Dendritic cell treated with granulocyte-macrophage colony-stimulating factor and Interleukin-4, amounts not matched to agents 40 ng/mL and 50 ng/mL, for 4 days (primary cell): ENCODE results near the gene GPR132.
"Not testable (repeated sequence)": the region's sequence is repeated elsewhere in the genome, so short reads cannot be mapped to it uniquely, and the experiment has no call there.

ENCODE experiments used
- H3K27ac Mint-ChIP-seq: one replicate; pipeline ENCODE4 v1.8.0; 2022; ENCODE audit warnings: mild to moderate bottlenecking, mixed read lengths
- H3K27me3 Mint-ChIP-seq: one replicate; pipeline ENCODE4 v1.8.0; 2022; ENCODE audit warnings: mild to moderate bottlenecking, mixed read lengths
- H3K36me3 Mint-ChIP-seq: one replicate; pipeline ENCODE4 v1.8.0; 2022; ENCODE audit warnings: low read depth, mixed read lengths
- H3K4me1 Mint-ChIP-seq: one replicate; pipeline ENCODE4 v1.8.0; 2022; ENCODE audit warnings: low read depth, mixed read lengths
- H3K4me3 Mint-ChIP-seq: one replicate; pipeline ENCODE4 v1.8.0; 2022; ENCODE audit warnings: mild to moderate bottlenecking, moderate library complexity, mixed read lengths
- H3K9me3 Mint-ChIP-seq: one replicate; pipeline ENCODE4 v1.8.0; 2022; ENCODE audit warnings: mixed read lengths
- intact Hi-C: fragments of 100-400 bp; cut with micrococcal nuclease; formaldehyde crosslinking; loops from one replicate; pipeline ENCODE4 v1.15.0; 2022

Gene GPR132

DNA sequence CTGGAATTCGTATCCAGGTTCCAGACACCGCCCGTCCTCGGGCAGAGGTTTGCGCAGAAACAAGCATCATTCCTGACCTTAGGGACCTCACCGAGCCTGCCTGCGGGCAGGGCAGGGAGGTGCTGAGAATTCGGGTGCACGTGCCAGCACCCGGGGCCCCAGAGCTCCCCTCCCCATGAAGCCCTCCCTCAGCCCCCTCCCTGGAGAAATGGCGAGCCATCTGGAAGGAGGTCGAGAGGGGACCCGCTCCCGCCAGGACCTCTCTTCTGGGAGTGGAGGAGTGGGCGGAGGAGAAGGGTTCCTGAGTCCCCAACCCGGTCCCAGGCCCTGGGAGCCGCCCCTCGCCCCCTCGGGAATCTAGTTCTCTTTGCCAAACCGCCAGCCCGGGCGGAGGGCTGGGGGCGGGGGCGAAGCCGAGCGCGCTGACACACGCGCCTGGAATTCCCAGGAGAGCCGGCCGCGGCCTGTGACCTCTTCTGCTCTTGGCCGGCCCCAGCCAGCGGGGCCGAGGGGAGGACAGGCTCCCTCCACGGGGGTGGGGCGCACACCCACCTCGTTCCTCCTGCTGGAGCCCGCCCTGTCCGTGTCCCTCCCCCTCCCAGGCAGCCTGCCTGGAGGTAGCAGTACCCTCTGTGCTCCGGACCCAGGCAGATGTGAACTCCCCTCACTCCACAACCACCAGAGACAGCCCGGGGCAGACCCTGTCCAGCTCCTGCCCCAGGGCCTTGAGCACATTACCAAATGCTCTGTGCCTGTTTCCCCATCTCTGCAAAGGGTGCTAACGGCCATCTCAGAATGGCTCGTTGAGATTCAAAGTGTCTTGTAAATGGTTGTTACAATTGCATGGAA is 23.0 kb upstream of the GPR132 start:
- intact Hi-C loops = loop anchor here (2.0 to 5.0 kb wide), 3 partner anchors 27 to 111 kb away; partner anchors contain the start of gene AHNAK2
- Mint-ChIP-seq H3K4me3 (peak overlapping the region; percentile 9), H3K9me3 (no peaks in the 10 kb centered on the region), H3K27ac (no peak overlapping the region), H3K36me3 (no peaks in the 10 kb centered on the region), H3K27me3 (peaks cover 70% of the 10 kb centered on the region), H3K4me1 (peaks cover 29% of the 10 kb centered on the region)

DNA sequence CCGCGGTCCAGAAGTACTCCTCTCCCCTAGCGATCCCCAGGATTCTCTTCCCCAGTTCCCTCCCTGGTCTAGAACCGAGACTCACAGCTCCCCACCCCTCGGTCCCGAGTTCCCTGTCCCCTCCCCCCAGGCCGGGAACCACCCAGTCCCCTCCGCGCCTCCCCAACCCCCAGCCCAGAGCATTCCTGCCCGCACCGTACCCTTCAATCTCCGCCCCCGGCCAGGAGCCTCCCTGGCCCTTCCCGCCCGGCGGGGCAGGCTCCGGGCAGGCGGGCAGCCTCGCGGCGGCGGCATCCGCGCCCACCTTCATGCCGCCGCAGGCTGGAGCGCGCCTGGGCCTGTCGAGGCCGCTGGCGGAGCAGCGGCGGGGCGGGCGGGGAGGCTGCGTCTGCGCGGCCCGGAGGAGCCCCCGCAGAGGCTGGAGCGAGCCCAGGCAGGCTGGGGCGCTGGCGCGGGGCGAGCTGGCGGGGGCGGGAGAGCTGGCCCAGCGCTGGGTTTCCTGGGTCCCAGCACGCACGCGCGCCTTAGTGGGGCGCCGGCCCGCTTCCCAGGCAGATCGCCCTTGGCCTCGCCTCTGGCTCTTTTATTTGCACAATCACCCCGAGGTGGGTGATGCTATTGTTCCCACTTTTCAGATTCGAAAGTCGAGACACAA is 22.2 kb upstream of the GPR132 start:
- H3K9me3 Mint-ChIP-seq = no peaks in the 10 kb centered on the region
- intact Hi-C loops = loop anchor here (2.0 to 5.0 kb wide), 3 partner anchors 27 to 110 kb away; partner anchors contain the start of gene AHNAK2
- H3K4me3 Mint-ChIP-seq = peak overlapping the region; percentile 74
- no peaks in the 10 kb centered on the region for H3K36me3 Mint-ChIP-seq
- H3K27ac Mint-ChIP-seq = peak overlapping the region; percentile 58
- peaks cover 66% of the 10 kb centered on the region for H3K27me3 Mint-ChIP-seq
- H3K4me1 Mint-ChIP-seq = peaks cover 28% of the 10 kb centered on the region

GRCh38 chr14:105086833-105087307 is 21.6 kb upstream of the GPR132 start:
- Mint-ChIP-seq H3K27me3 (peaks cover 60% of the 10 kb centered on the region), H3K4me1 (peaks cover 30% of the 10 kb centered on the region), H3K27ac (peak overlapping the region; percentile 58), H3K36me3 (no peaks in the 10 kb centered on the region), H3K4me3 (peak overlapping the region; percentile 74), H3K9me3 (no peaks in the 10 kb centered on the region)
- intact Hi-C loops = loop anchor here (2.0 to 5.0 kb wide), 3 partner anchors 26 to 110 kb away; partner anchors contain the start of gene AHNAK2

- Mint-ChIP-seq H3K4me1 (peaks cover 29% of the 10 kb centered on the region), H3K36me3 (no peaks in the 10 kb centered on the region), H3K27me3 (peaks cover 50% of the 10 kb centered on the region), H3K27ac (no peak overlapping the region), H3K9me3 (no peaks in the 10 kb centered on the region), H3K4me3 (no peak overlapping the region)
- intact Hi-C loops = loop anchor here (2.0 to 5.0 kb wide), 3 partner anchors 25 to 108 kb away; partner anchors contain the start of gene AHNAK2
Observed at GRCh38 chr14:105085766-105086165, 20.5 kb upstream of the GPR132 start.

DNA sequence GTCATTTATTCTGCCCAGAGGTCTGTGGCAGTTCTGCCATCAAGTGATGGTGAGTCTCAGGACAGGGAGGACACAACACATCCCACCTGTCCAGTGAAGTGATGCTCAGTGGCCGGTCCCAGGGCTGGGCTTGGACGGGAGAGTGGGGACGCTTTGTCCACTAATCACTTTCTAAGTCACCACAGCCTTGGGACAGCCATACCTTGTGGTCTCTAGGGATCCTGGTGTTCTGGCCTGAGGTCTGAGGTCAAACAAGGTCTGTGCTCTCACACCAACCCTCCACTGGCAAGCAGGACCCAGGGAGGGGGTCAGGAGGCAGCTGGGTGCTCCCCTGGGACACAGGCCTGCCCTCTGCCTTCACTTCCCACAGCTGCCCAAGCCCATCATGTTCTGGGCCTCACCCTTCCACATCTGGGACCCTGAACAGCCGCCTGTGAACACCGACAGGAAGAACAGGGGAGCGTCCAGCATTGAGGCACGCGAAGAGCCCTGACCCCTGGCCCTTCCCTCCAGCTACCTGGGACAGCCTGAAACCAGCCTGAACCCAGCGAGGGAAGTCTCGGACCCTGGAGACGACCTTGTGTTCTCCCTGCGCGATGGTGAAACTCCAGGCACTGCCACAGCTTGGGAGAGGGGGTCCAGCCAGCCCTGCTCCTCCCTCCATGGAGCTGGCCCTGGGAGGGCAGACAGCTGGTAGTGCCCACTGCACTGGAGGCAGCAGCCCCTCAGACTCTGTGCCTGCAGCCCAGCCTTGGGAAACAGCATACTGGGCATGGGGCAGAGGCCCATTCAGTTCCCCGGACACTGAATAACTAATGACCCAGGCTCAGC is 19.7 kb upstream of the GPR132 start:
- Mint-ChIP-seq H3K36me3 (no peaks in the 10 kb centered on the region), H3K4me1 (peaks cover 23% of the 10 kb centered on the region), H3K27me3 (peaks cover 45% of the 10 kb centered on the region), H3K9me3 (no peaks in the 10 kb centered on the region), H3K27ac (no peak overlapping the region), H3K4me3 (no peak overlapping the region)
- intact Hi-C loops = loop anchor here (5.0 kb wide), 2 partner anchors 38 to 108 kb away; partner anchors contain the start of gene AHNAK2

- no peak overlapping the region for H3K4me3 Mint-ChIP-seq
- H3K27me3 Mint-ChIP-seq = peaks cover 41% of the 10 kb centered on the region
- no peak overlapping the region for H3K27ac Mint-ChIP-seq
- H3K36me3 Mint-ChIP-seq = no peaks in the 10 kb centered on the region
- intact Hi-C loops = no loop called here
- no peaks in the 10 kb centered on the region for H3K9me3 Mint-ChIP-seq
- H3K4me1 Mint-ChIP-seq = peaks cover 23% of the 10 kb centered on the region
Observed at GRCh38 chr14:105083926-105084685, 18.9 kb upstream of the GPR132 start.

- Mint-ChIP-seq H3K9me3 (no peaks in the 10 kb centered on the region), H3K27me3 (peaks cover 28% of the 10 kb centered on the region), H3K36me3 (no peaks in the 10 kb centered on the region), H3K4me3 (no peak overlapping the region), H3K4me1 (peaks cover 23% of the 10 kb centered on the region), H3K27ac (no peak overlapping the region)
- intact Hi-C loops = no loop called here
Observed at GRCh38 chr14:105082703-105083102, 17.5 kb upstream of the GPR132 start.

GRCh38 chr14:105081473-105081872 is 16.2 kb upstream of the GPR132 start:
- H3K9me3 Mint-ChIP-seq, intact Hi-C loops, H3K36me3 Mint-ChIP-seq, H3K4me3 Mint-ChIP-seq, H3K27ac Mint-ChIP-seq: not testable (repeated sequence)
- H3K27me3 Mint-ChIP-seq = peaks cover 19% of the 10 kb centered on the region
- peaks cover 26% of the 10 kb centered on the region for H3K4me1 Mint-ChIP-seq

- no peak overlapping the region for H3K27ac Mint-ChIP-seq
- H3K9me3 Mint-ChIP-seq = no peaks in the 10 kb centered on the region
- H3K27me3 Mint-ChIP-seq = peaks cover 17% of the 10 kb centered on the region
- no peak overlapping the region for H3K4me3 Mint-ChIP-seq
- no peaks in the 10 kb centered on the region for H3K36me3 Mint-ChIP-seq
- peaks cover 30% of the 10 kb centered on the region for H3K4me1 Mint-ChIP-seq
- intact Hi-C loops = no loop called here
Observed at GRCh38 chr14:105080161-105080560, 14.9 kb upstream of the GPR132 start.

DNA sequence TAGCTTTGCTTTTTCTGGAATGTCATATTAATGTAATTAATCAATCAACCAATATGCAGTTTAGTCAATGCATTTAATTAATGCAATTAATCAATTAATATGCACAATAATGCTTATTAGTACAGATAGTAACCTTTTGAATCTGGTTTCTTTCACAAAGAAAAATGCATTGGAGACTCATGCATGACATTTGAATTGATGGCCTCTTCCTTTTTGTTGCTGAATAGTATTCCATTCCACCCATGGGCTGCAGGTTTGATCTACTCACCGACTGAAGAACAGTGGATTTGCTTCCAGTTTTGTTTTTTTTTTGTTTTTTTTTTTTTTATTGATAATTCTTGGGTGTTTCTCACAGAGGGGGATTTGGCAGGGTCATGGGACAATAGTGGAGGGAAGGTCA is 13.1 kb upstream of the GPR132 start:
- H3K27me3 Mint-ChIP-seq = peaks cover 9% of the 10 kb centered on the region
- no peak overlapping the region for H3K27ac Mint-ChIP-seq
- H3K4me3 Mint-ChIP-seq = no peak overlapping the region
- H3K4me1 Mint-ChIP-seq = peaks cover 43% of the 10 kb centered on the region
- intact Hi-C loops = no loop called here
- no peaks in the 10 kb centered on the region for H3K9me3 Mint-ChIP-seq
- no peaks in the 10 kb centered on the region for H3K36me3 Mint-ChIP-seq

DNA sequence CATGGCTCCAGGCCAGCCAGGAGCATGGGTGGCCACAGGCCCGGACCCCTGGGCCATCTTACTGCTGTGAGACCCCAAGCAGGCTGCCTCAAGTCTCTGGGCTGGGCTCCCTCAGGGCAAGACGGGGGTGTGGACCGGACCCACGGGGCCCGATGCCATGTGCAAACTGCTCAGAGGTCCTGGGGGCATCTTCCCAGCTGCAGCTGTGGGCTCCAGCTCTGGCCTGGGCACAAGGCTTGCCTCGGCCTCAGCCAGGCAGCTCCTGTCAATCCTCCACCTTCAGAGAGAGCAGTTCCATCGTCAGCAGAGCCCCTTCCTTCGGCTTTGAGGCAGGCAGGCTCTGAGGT is 12.4 kb upstream of the GPR132 start:
- Mint-ChIP-seq H3K27me3 (peaks cover 9% of the 10 kb centered on the region), H3K9me3 (no peaks in the 10 kb centered on the region), H3K27ac (peak overlapping the region; percentile 94), H3K36me3 (no peaks in the 10 kb centered on the region), H3K4me1 (peaks cover 47% of the 10 kb centered on the region), H3K4me3 (no peak overlapping the region)
- intact Hi-C loops = no loop called here

DNA sequence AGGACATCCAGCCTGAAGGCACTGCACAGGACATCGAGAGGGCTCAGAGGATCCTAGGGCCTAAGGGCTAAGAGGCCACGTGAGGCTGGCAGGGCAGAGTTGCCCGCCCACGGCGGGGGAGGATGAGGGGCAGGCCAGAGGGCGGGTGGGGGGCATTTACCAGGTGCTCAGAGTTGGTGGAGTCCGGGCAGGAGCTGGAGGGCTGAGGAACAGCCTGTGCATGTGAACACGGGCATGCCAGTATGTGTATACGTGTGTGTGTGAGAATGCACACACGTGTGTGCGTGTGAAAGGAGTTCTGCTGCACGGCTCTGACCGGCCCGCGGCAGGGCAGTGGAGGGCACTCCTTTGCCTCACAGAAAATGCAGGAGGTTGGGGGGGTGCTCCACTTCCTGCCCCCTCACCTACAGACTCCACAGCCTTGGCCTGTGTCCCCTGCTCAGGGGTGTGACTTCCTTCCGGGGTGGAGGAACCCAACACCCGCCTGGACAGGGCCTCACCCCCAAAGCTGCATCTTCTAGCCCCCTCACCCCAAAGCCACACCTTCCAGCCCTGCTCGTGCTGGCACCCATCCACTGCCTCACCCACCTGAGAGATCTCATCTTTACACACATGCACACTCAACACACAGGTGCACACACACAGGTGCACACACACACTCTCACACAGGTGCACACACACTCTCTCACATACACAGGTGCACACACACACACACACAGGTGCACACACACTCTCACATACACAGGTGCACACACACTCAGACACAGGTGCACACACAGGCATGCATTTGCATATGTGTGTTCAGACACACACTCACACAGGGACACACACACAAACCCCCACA is 11.8 kb upstream of the GPR132 start:
- Mint-ChIP-seq H3K4me3 (no peak overlapping the region), H3K27me3 (peaks cover 7% of the 10 kb centered on the region), H3K27ac (peak overlapping the region; percentile 94), H3K36me3 (no peaks in the 10 kb centered on the region), H3K9me3 (no peaks in the 10 kb centered on the region), H3K4me1 (peaks cover 49% of the 10 kb centered on the region)
- intact Hi-C loops = no loop called here
